ENCODE results near the gene DAZAP1.

GRCh38 chr19:1360818-1361461 is 46.4 kb upstream of the DAZAP1 start:
- no peak for TF ChIP-seq GATA2 (IDR thresholded peaks at IDR 0.05; ENCODE audit: low read depth, low read length)
- no peak for TF ChIP-seq GATA3 (IDR thresholded peaks at IDR 0.05; ENCODE audit: low read depth, low read length)
